ENCODE measurements around the gene METTL21C. TPM values are rescaled to one million over a fixed set of nuclear protein-coding genes. Genes with fewer than 3 reads are reported as not detected.

METTL21C gene
- total RNA-seq, 2 donors from 2014 or later, result not detected

GRCh38 chr13:102677122-102677521 is 17.7 kb downstream of the METTL21C start:
- intact Hi-C loops (cut with DNase I), result no loop called here
- no peaks in the 10 kb centered on the region for H3K4me1 ChIP-seq (replicated peaks)
- DNase-seq (ENCODE audit: low spot score), result no peak
- no peak overlapping the region for H3K4me3 ChIP-seq
- H3K27me3 ChIP-seq (replicated peaks; ENCODE audit: insufficient read depth), result no peaks in the 10 kb centered on the region
- WGBS, result 78% methylated on average over 4 of the region's 4 CpGs
- no peaks in the 10 kb centered on the region for H3K36me3 ChIP-seq
- H3K9me3 ChIP-seq, result no peaks in the 10 kb centered on the region
- no peak for TF ChIP-seq POLR2A (IDR thresholded peaks at IDR 0.05)
- no peak for TF ChIP-seq POLR2AphosphoS5 (IDR thresholded peaks at IDR 0.05)
- no peak for TF ChIP-seq CTCF (IDR thresholded peaks at IDR 0.05)
- H3K27ac ChIP-seq, result no peak overlapping the region

GRCh38 chr13:102675115-102675514 is 19.7 kb downstream of the METTL21C start:
- H3K27me3 ChIP-seq (replicated peaks; ENCODE audit: insufficient read depth), result no peaks in the 10 kb centered on the region
- no peaks in the 10 kb centered on the region for H3K4me1 ChIP-seq (replicated peaks)
- H3K36me3 ChIP-seq, result no peaks in the 10 kb centered on the region
- intact Hi-C loops (cut with DNase I), result no loop called here
- WGBS, result 87% methylated on average over 3 of the region's 3 CpGs
- H3K9me3 ChIP-seq, result no peaks in the 10 kb centered on the region
- TF ChIP-seq CTCF (IDR thresholded peaks at IDR 0.05), result no peak
- TF ChIP-seq POLR2AphosphoS5 (IDR thresholded peaks at IDR 0.05), result no peak
- TF ChIP-seq POLR2A (IDR thresholded peaks at IDR 0.05), result no peak
- no peak overlapping the region for H3K27ac ChIP-seq
- H3K4me3 ChIP-seq, result no peak overlapping the region
- no peak for DNase-seq (ENCODE audit: low spot score)

GRCh38 chr13:102670130-102670529 is 24.7 kb downstream of the METTL21C start:
- no peak for DNase-seq (ENCODE audit: low spot score)
- no peaks in the 10 kb centered on the region for H3K9me3 ChIP-seq
- H3K4me1 ChIP-seq (replicated peaks), result no peaks in the 10 kb centered on the region
- TF ChIP-seq POLR2AphosphoS5 (IDR thresholded peaks at IDR 0.05), result no peak
- no peak for TF ChIP-seq CTCF (IDR thresholded peaks at IDR 0.05)
- TF ChIP-seq POLR2A (IDR thresholded peaks at IDR 0.05), result no peak
- no peaks in the 10 kb centered on the region for H3K27me3 ChIP-seq (replicated peaks; ENCODE audit: insufficient read depth)
- WGBS, result 86% methylated on average over 5 of the region's 5 CpGs
- intact Hi-C loops (cut with DNase I), result no loop called here
- no peak overlapping the region for H3K27ac ChIP-seq
- H3K4me3 ChIP-seq, result no peak overlapping the region
- no peaks in the 10 kb centered on the region for H3K36me3 ChIP-seq

- Histone ChIP-seq H3K4me1 (replicated peaks) (no peaks in the 10 kb centered on the region), H3K27ac (no peak overlapping the region), H3K27me3 (replicated peaks; ENCODE audit: insufficient read depth) (no peaks in the 10 kb centered on the region), H3K9me3 (no peaks in the 10 kb centered on the region), H3K36me3 (no peaks in the 10 kb centered on the region), H3K4me3 (no peak overlapping the region)
- TF ChIP-seq POLR2A (IDR thresholded peaks at IDR 0.05) (no peak), CTCF (IDR thresholded peaks at IDR 0.05) (no peak), POLR2AphosphoS5 (IDR thresholded peaks at IDR 0.05) (no peak)
- intact Hi-C loops (cut with DNase I), result no loop called here
- DNase-seq (ENCODE audit: low spot score), result no peak
- 91% methylated on average over 4 of the region's 4 CpGs for WGBS
These were observed 26.9 kb downstream of the METTL21C start for GRCh38 chr13:102667911-102668310.

- H3K4me3 ChIP-seq, result no peak overlapping the region
- H3K4me1 ChIP-seq (replicated peaks), result no peaks in the 10 kb centered on the region
- intact Hi-C loops (cut with DNase I), result no loop called here
- no peaks in the 10 kb centered on the region for H3K36me3 ChIP-seq
- H3K9me3 ChIP-seq, result no peaks in the 10 kb centered on the region
- no peak overlapping the region for H3K27ac ChIP-seq
- no peaks in the 10 kb centered on the region for H3K27me3 ChIP-seq (replicated peaks; ENCODE audit: insufficient read depth)
- no peak for DNase-seq (ENCODE audit: low spot score)
- no peak for TF ChIP-seq CTCF (IDR thresholded peaks at IDR 0.05)
These were observed 27.8 kb downstream of the METTL21C start for GRCh38 chr13:102667023-102667422.
